Measurements from ENCODE around the gene MYH3.

GRCh38 chr17:10638151-10638550 lies 19.0 kb downstream of the MYH3 start:
- TF ChIP-seq CTCF (IDR thresholded peaks at IDR 0.05) (no peak), POLR2A (IDR thresholded peaks at IDR 0.05) (no peak)

Measured in lower leg skin (tissue), 3 donors.